HCT116 (cell line): ENCODE results near the gene ZC3H8. TPM values are rescaled to one million over a fixed set of nuclear protein-coding genes. Genes with fewer than 3 reads are reported as not detected.

ENCODE experiments used
- ATAC-seq: fragments of 200-7000 bp; cut with Tn5 transposase; 2 replicates; pipeline ENCODE4 v1.9.1; 2020; ENCODE audit warnings: mild to moderate bottlenecking, moderate library complexity
- BruUV-seq: library from RNA; stranded (reverse); fragments of 400-500 nt; replicated peaks from 2 replicates; lab custom pipeline; 2021; lab: Mats Ljungman, UMichigan
- CTCF ChIA-PET: fragments of 300-600 bp; sonication (Branson Sonifier 250); formaldehyde crosslinking; loops from one replicate; lab custom pipeline; 2021; ENCODE audit warnings: antibody characterized with exemption; lab: Charles Lee
- POLR2A ChIA-PET: fragments of 300-600, 350-600 bp; sonication (Branson Sonifier 250); formaldehyde crosslinking; loops from one replicate; lab custom pipeline; 2021; ENCODE audit warnings: antibody characterized with exemption; lab: Charles Lee
- RAD21 ChIA-PET, 2 experiments: fragments of 300-600 bp; sonication (Branson Sonifier 250); formaldehyde crosslinking; loops; one replicate each; lab custom pipeline; 2023; ENCODE audit warnings: low total read pairs in 2 of 2; ENCODE audit not compliant: uncharacterized antibody in 2 of 2, unreplicated experiment in 2 of 2, low non-redundant PET in 1 of 2; lab: Charles Lee
- DNase-seq: peaks from one replicate; pipeline ENCODE4 v3.0.0-alpha.2; 2010; ENCODE audit warnings: low read depth, low spot score
- H2AFZ ChIP-seq: fragments of 200-600 bp; shearing (Covaris generic), sonication (generic); 2 replicates; pipeline ENCODE4 v1.6.1; 2017; ENCODE audit warnings: low read depth, mixed run types, mixed read lengths, antibody characterized with exemption, low read length; ENCODE audit not compliant: poor library complexity, severe bottlenecking
- H3K27ac ChIP-seq: 2 replicates; pipeline ENCODE4 v1.5.1; 2012; ENCODE audit warnings: low read depth, low read length
- H3K27me3 ChIP-seq: fragments of 200-600 bp; sonication (generic); 2 replicates; pipeline ENCODE4 v1.6.1; 2016; ENCODE audit warnings: mixed run types, low read length, mixed read lengths; ENCODE audit not compliant: insufficient read depth
- H3K36me3 ChIP-seq, 2 experiments: fragments of 200-500 bp in 1 of 2; fragments of 200-600 bp in 1 of 2; sonication (Bioruptor generic) in 1 of 2; sonication (generic) in 1 of 2; 2 replicates each; pipeline versions ENCODE4 v1.5.1 to v1.6.1; 2014 to 2016; ENCODE audit warnings: low read length in 2 of 2, inconsistent platforms in 1 of 2, mixed read lengths in 1 of 2, mixed run types in 1 of 2; ENCODE audit not compliant: insufficient read depth in 2 of 2, control insufficient read depth in 1 of 2
- H3K4me1 ChIP-seq, 2 experiments: fragments of 200-600 bp in 1 of 2; sonication (generic) in 1 of 2; 2 replicates each; pipeline versions ENCODE4 v1.5.1 to v1.6.1; 2012 to 2017; ENCODE audit warnings: low read length in 2 of 2, inconsistent platforms in 1 of 2, mild to moderate bottlenecking in 1 of 2, mixed read lengths in 1 of 2, mixed run types in 1 of 2, moderate library complexity in 1 of 2; ENCODE audit not compliant: insufficient read depth in 2 of 2, control insufficient read depth in 1 of 2
- H3K4me2 ChIP-seq: fragments of 200-600 bp; sonication (generic); 2 replicates; pipeline ENCODE4 v1.6.1; 2017; ENCODE audit warnings: mixed run types, low read length, mixed read lengths
- H3K4me3 ChIP-seq, 2 experiments: fragments of 200-600 bp in 1 of 2; sonication (generic) in 1 of 2; replicated peaks in 1 of 2; 2 replicates each; pipeline ENCODE4 v1.5.1; 2011 to 2016; ENCODE audit warnings: low read length in 2 of 2, control low read depth in 1 of 2, low read depth in 1 of 2, mild to moderate bottlenecking in 1 of 2, mixed read lengths in 1 of 2, mixed run types in 1 of 2
- H3K79me2 ChIP-seq: fragments of 200-600 bp; sonication (generic); 2 replicates; pipeline ENCODE4 v1.6.1; 2017; ENCODE audit warnings: mild to moderate bottlenecking, mixed run types, low read length, moderate library complexity, mixed read lengths; ENCODE audit not compliant: insufficient read depth
- H3K9ac ChIP-seq: fragments of 200-600 bp; sonication (generic); 2 replicates; pipeline ENCODE4 v1.6.1; 2016; ENCODE audit warnings: low read length, mixed read lengths
- H3K9me2 ChIP-seq: fragments of 200-600 bp; sonication (generic), shearing (Covaris generic); 2 replicates; pipeline ENCODE4 v1.6.1; 2017; ENCODE audit warnings: mixed run types, mild to moderate bottlenecking, moderate library complexity; ENCODE audit not compliant: insufficient read depth
- H3K9me3 ChIP-seq, 2 experiments: fragments of 200-500 bp in 1 of 2; fragments of 200-600 bp in 1 of 2; sonication (Bioruptor generic) in 1 of 2; sonication (generic) in 1 of 2; 2 replicates each; pipeline ENCODE4 v1.6.1; 2014 to 2017; ENCODE audit warnings: low read length in 2 of 2, mixed read lengths in 2 of 2, inconsistent platforms in 1 of 2, low read depth in 1 of 2, mild to moderate bottlenecking in 1 of 2, mixed run types in 1 of 2, moderate library complexity in 1 of 2; ENCODE audit not compliant: control insufficient read depth in 1 of 2, insufficient read depth in 1 of 2
- H4K20me1 ChIP-seq: fragments of 200-600 bp; sonication (generic), shearing (Covaris generic); 2 replicates; pipeline ENCODE4 v1.6.1; 2017; ENCODE audit warnings: mixed run types, mild to moderate bottlenecking, moderate library complexity; ENCODE audit not compliant: insufficient read depth
- CBX3 ChIP-seq: IDR thresholded peaks from 2 replicates; pipeline ENCODE4 v1.6.1; 2012; ENCODE audit warnings: low read depth
- CEBPB ChIP-seq: IDR thresholded peaks from 2 replicates; pipeline ENCODE4 v1.6.1; 2012; ENCODE audit warnings: low read depth
- EGR1 ChIP-seq: IDR thresholded peaks from 2 replicates; pipeline ENCODE4 v1.6.1; 2012; ENCODE audit warnings: low read depth
- ELF1 ChIP-seq: IDR thresholded peaks from 2 replicates; pipeline ENCODE4 v1.6.1; 2012; ENCODE audit warnings: low read depth, borderline replicate concordance
- EZH2 ChIP-seq: fragments of 200-600 bp; sonication (generic); IDR thresholded peaks from 2 replicates; pipeline ENCODE4 v1.6.1; 2017; ENCODE audit warnings: antibody characterized with exemption, mixed run types
- EZH2phosphoT487 ChIP-seq: fragments of 200-600 bp; IDR thresholded peaks from 2 replicates; pipeline ENCODE4 v1.6.1; 2018; ENCODE audit warnings: antibody characterized with exemption, borderline replicate concordance
- FOSL1 ChIP-seq: IDR thresholded peaks from 2 replicates; pipeline ENCODE4 v1.6.1; 2012; ENCODE audit warnings: low read depth
- JUND ChIP-seq: IDR thresholded peaks from 2 replicates; pipeline ENCODE4 v1.6.1; 2012
- POLR2A ChIP-seq: IDR thresholded peaks from 2 replicates; pipeline ENCODE4 v1.7.0; 2011; ENCODE audit warnings: borderline replicate concordance; ENCODE audit not compliant: insufficient read depth, insufficient read length; ENCODE audit errors: extremely low read depth
- POLR2AphosphoS5 ChIP-seq: IDR thresholded peaks from 2 replicates; pipeline ENCODE4 v1.6.1; 2011; ENCODE audit warnings: mild to moderate bottlenecking, low read depth, low read length, moderate library complexity
- RAD21 ChIP-seq: IDR thresholded peaks from 2 replicates; pipeline ENCODE4 v1.6.1; 2012; ENCODE audit warnings: low read depth, mild to moderate bottlenecking
- SIN3A ChIP-seq: IDR thresholded peaks from 2 replicates; pipeline ENCODE4 v1.6.1; 2012; ENCODE audit warnings: low read depth
- SP1 ChIP-seq: IDR thresholded peaks from 2 replicates; pipeline ENCODE4 v1.6.1; 2012; ENCODE audit warnings: low read depth
- SRF ChIP-seq: IDR thresholded peaks from 2 replicates; pipeline ENCODE4 v1.6.1; 2012; ENCODE audit warnings: low read depth
- TCF7L2 ChIP-seq: IDR thresholded peaks from 2 replicates; pipeline ENCODE4 v1.7.0; 2011; ENCODE audit warnings: borderline replicate concordance, inconsistent platforms; ENCODE audit not compliant: insufficient read depth, insufficient read length; ENCODE audit errors: extremely low read depth
- YY1 ChIP-seq: IDR thresholded peaks from 2 replicates; pipeline ENCODE4 v1.6.1; 2011; ENCODE audit warnings: low read length, low read depth, moderate library complexity, mild to moderate bottlenecking; ENCODE audit not compliant: insufficient replicate concordance; ENCODE audit errors: extremely low read depth
- ZFX ChIP-seq: fragments of 450-650 bp; IDR thresholded peaks from 2 replicates; pipeline ENCODE4 v1.6.1; 2017
- ZNF274 ChIP-seq: fragments of 200-500 bp; sonication (Bioruptor generic); IDR thresholded peaks from 2 replicates; pipeline ENCODE4 v1.6.1; 2014; ENCODE audit warnings: mild to moderate bottlenecking, low read depth, low read length, inconsistent platforms
- intact Hi-C: fragments of 100-400 bp; cut with micrococcal nuclease; formaldehyde crosslinking; loops from 2 replicates; pipeline ENCODE4 v1.10.0; 2022
- total RNA-seq: library from RNA; stranded (reverse); gene quantifications from one replicate; pipeline ENCODE4 v1.2.1, GENCODE V29; 2021; ENCODE audit not compliant: unreplicated experiment
- TF ChIP-seq, protein P1 (sequence below): IDR thresholded peaks from 2 replicates; pipeline ENCODE4 v1.6.1; 2012
- TF ChIP-seq, protein P2 (sequence below): IDR thresholded peaks from 2 replicates; pipeline ENCODE4 v1.6.1; 2012
- TF ChIP-seq, protein P3 (sequence below), 3 experiments: fragments of 200-600 bp in 1 of 3; sonication (generic) in 1 of 3; IDR thresholded peaks in 2 of 3; conservative IDR thresholded peaks in 1 of 3; 2 replicates each; pipeline ENCODE4 v1.5.1; 2012 to 2017; ENCODE audit warnings: low read depth in 2 of 3, low read length in 2 of 3, antibody characterized with exemption in 1 of 3, borderline replicate concordance in 1 of 3, control low read depth in 1 of 3, mild to moderate bottlenecking in 1 of 3, mixed read lengths in 1 of 3, mixed run types in 1 of 3, moderate library complexity in 1 of 3; ENCODE audit not compliant: insufficient read depth in 1 of 3
- TF ChIP-seq, protein P4 (sequence below): IDR thresholded peaks from 2 replicates; pipeline ENCODE4 v1.6.1; 2011; ENCODE audit warnings: mild to moderate bottlenecking, low read length, moderate library complexity; ENCODE audit not compliant: insufficient replicate concordance; ENCODE audit errors: extremely low read depth

Gene ZC3H8
- total RNA-seq, 1 experiment from 2014 or later: 13.4 TPM

DNA sequence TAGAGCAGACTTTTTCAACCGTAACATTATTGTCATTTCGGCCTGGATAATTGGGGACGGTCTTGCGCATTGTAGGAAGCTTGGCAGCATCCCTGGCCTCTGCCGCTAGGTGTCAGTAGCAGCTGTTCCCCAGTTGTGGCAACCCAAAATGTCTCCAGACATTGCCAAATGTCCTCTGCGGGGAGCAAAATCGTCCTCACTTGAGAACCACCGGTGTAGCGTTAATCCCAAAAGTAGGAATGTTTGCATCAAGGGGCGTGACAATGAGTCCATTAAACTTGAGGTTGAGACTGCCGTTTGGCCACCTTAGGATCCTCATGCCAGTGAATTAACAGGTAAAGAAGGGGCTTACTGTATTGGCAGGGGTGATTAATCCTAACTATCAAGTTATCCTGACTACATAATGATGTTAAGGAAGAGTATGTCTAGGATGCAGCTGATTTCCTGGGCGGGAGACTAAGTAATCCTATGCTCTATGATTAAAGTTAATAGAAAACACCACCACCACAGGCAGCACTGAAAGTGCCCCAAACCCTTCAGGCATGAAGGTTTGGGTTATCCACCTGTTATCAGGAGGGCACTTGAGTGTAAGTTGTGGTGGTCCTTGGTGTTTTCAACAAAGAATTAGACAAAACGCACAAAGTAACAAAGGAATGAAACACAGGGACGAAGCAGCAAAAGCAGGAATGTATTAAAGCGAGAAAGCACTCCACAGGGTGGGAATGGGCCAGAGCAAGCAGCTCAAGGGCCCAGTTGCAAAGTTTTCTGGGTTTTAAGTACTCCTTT, 4.9 kb upstream of the ZC3H8 start:
- no peak overlapping the region for H3K9ac ChIP-seq
- H4K20me1 ChIP-seq: no peaks in the 10 kb centered on the region
- H3K36me3 ChIP-seq: no peaks in the 10 kb centered on the region
- H3K9me2 ChIP-seq: no peaks in the 10 kb centered on the region
- H3K4me3 ChIP-seq: peak overlapping the region in 1 of 2 experiments; percentile 32; a peak in 2 of 4 replicates
- H3K4me2 ChIP-seq: peak overlapping the region; percentile 53
- peak; percentile 67 for DNase-seq
- H2AFZ ChIP-seq: peak overlapping the region; percentile 85
- intact Hi-C loops: loop anchor here (5.0 kb wide), 3 partner anchors 173 to 323 kb away; partner anchors contain the start of genes CHCHD5, RGPD8 and TTL
- no peak overlapping the region for H3K27ac ChIP-seq
- ChIA-PET RAD21 (no interaction called here), CTCF (interaction anchor here (0.7 to 1.4 kb wide), 9 partner anchors 8 to 324 kb away, joined by 3 to 6 read pairs (median 3); partner anchors contain the start of gene RGPD8), POLR2A (no interaction called here)
- peak; percentile 58 for ATAC-seq
- no peaks in the 10 kb centered on the region for H3K9me3 ChIP-seq
- H3K4me1 ChIP-seq: peaks cover 0 to 12% of the 10 kb centered on the region in 2 experiments; a peak in 2 of 4 replicates
- H3K27me3 ChIP-seq: no peaks in the 10 kb centered on the region
- no TSS peak for BruUV-seq
- no peaks in the 10 kb centered on the region for H3K79me2 ChIP-seq
- TF ChIP-seq EGR1 (no peak), ZFX (no peak), ELF1 (no peak), ZNF274 (no peak), EZH2 (no peak), TCF7L2 (no peak), FOSL1 (no peak), SP1 (no peak), CEBPB (no peak), SRF (no peak), JUND (no peak), YY1 (peak; percentile 90), POLR2AphosphoS5 (peak; percentile 32; the same call in 1 of the 2 replicates), EZH2phosphoT487 (no peak), SIN3A (no peak), POLR2A (no peak), CBX3 (peak; percentile 58), RAD21 (peak; percentile 80)
- TF ChIP-seq, protein P1, sequence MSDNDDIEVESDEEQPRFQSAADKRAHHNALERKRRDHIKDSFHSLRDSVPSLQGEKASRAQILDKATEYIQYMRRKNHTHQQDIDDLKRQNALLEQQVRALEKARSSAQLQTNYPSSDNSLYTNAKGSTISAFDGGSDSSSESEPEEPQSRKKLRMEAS: no peak
- TF ChIP-seq, protein P2, sequence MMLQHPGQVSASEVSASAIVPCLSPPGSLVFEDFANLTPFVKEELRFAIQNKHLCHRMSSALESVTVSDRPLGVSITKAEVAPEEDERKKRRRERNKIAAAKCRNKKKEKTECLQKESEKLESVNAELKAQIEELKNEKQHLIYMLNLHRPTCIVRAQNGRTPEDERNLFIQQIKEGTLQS: no peak
- TF ChIP-seq, protein P3, sequence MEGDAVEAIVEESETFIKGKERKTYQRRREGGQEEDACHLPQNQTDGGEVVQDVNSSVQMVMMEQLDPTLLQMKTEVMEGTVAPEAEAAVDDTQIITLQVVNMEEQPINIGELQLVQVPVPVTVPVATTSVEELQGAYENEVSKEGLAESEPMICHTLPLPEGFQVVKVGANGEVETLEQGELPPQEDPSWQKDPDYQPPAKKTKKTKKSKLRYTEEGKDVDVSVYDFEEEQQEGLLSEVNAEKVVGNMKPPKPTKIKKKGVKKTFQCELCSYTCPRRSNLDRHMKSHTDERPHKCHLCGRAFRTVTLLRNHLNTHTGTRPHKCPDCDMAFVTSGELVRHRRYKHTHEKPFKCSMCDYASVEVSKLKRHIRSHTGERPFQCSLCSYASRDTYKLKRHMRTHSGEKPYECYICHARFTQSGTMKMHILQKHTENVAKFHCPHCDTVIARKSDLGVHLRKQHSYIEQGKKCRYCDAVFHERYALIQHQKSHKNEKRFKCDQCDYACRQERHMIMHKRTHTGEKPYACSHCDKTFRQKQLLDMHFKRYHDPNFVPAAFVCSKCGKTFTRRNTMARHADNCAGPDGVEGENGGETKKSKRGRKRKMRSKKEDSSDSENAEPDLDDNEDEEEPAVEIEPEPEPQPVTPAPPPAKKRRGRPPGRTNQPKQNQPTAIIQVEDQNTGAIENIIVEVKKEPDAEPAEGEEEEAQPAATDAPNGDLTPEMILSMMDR (IDR thresholded peaks at IDR 0.05 in 2 of 3, conservative IDR thresholded peaks at IDR 0.05 in 1 of 3; ENCODE audit: borderline replicate concordance in 1 of 3, insufficient read depth in 1 of 3, low read depth in 2 of 3, low read length in 2 of 3): peak; percentile 83 to 98 (median 97)
- TF ChIP-seq, protein P4, sequence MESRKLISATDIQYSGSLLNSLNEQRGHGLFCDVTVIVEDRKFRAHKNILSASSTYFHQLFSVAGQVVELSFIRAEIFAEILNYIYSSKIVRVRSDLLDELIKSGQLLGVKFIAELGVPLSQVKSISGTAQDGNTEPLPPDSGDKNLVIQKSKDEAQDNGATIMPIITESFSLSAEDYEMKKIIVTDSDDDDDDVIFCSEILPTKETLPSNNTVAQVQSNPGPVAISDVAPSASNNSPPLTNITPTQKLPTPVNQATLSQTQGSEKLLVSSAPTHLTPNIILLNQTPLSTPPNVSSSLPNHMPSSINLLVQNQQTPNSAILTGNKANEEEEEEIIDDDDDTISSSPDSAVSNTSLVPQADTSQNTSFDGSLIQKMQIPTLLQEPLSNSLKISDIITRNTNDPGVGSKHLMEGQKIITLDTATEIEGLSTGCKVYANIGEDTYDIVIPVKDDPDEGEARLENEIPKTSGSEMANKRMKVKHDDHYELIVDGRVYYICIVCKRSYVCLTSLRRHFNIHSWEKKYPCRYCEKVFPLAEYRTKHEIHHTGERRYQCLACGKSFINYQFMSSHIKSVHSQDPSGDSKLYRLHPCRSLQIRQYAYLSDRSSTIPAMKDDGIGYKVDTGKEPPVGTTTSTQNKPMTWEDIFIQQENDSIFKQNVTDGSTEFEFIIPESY: no peak
